Thymus (tissue), 11 donors: ENCODE results near the gene FAHD2A. TPM values are rescaled to one million over a fixed set of nuclear protein-coding genes. Genes with fewer than 3 reads are reported as not detected.

Source experiments
- DNase-seq, 9 donors: peaks; one replicate each; pipeline ENCODE4 v3.0.0-alpha.2; 2013; ENCODE audit warnings: low spot score in 9 of 9, low read depth in 6 of 9, missing footprints in 1 of 9
- H3K27ac ChIP-seq, 2 donors: one replicate each; pipeline ENCODE4 v1.5.1; 2013; ENCODE audit warnings: control low read depth in 1 of 2, low read depth in 1 of 2, low read length in 1 of 2, mild to moderate bottlenecking in 1 of 2, moderate library complexity in 1 of 2
- H3K27me3 ChIP-seq, 2 donors: one replicate each; pipeline ENCODE4 v1.5.1; 2013; ENCODE audit warnings: low read length in 1 of 2; ENCODE audit not compliant: control insufficient read depth in 2 of 2, insufficient read depth in 1 of 2
- H3K36me3 ChIP-seq, 2 donors: one replicate each; pipeline ENCODE4 v1.5.1; 2013; ENCODE audit warnings: low read length in 1 of 2, mild to moderate bottlenecking in 1 of 2, moderate library complexity in 1 of 2; ENCODE audit not compliant: control insufficient read depth in 2 of 2, insufficient read depth in 2 of 2
- H3K4me1 ChIP-seq, 2 donors: one replicate each; pipeline ENCODE4 v1.5.1; 2013; ENCODE audit warnings: low read length in 2 of 2; ENCODE audit not compliant: control insufficient read depth in 2 of 2, insufficient read depth in 2 of 2
- H3K4me3 ChIP-seq, 2 donors: one replicate each; pipeline ENCODE4 v1.5.1; 2013; ENCODE audit warnings: low read length in 2 of 2, control low read depth in 1 of 2, mild to moderate bottlenecking in 1 of 2
- H3K9me3 ChIP-seq, 2 donors: one replicate each; pipeline ENCODE4 v1.5.1; 2013; ENCODE audit warnings: low read length in 1 of 2, mild to moderate bottlenecking in 1 of 2; ENCODE audit not compliant: control insufficient read depth in 2 of 2, insufficient read depth in 1 of 2
- WGBS: extraction: QIAGEN DNeasy Blood & Tissue Kit; methylation state at CpG from one replicate; pipeline ENCODE4 v1.1.7; 2013; 5-methylcytosine and 5-hydroxymethylcytosine counted together
- polyA plus RNA-seq: library from polyadenylated mRNA; stranded (reverse); fragments of 200-250 nt; gene quantifications from one replicate; pipeline ENCODE4 v1.2.3, GENCODE V29; 2013
- total RNA-seq: library from RNA; stranded (reverse); fragments of 120-200 nt; gene quantifications from one replicate; pipeline ENCODE4 v1.2.4, GENCODE V29; 2013
- donor health status: healthy.

Gene FAHD2A
- total and polyA plus RNA-seq, 2 donors = 16.9 to 30.2 TPM

GRCh38 chr2:95380731-95381130 is 21.8 kb upstream of the FAHD2A start:
- no peak for DNase-seq
- H3K9me3 ChIP-seq = no peaks in the 10 kb centered on the region
- no peak overlapping the region for H3K27ac ChIP-seq
- H3K4me1 ChIP-seq = no peaks in the 10 kb centered on the region
- WGBS = 96% methylated on average over 5 of the region's 5 CpGs
- H3K27me3 ChIP-seq = peaks cover 0 to 2% of the 10 kb centered on the region in 2 donors
- no peaks in the 10 kb centered on the region for H3K36me3 ChIP-seq
- H3K4me3 ChIP-seq = no peak overlapping the region

GRCh38 chr2:95381212-95382191 is 21.0 kb upstream of the FAHD2A start:
- no peak overlapping the region for H3K27ac ChIP-seq
- 93% methylated on average over 22 of the region's 22 CpGs for WGBS
- no peak overlapping the region for H3K4me3 ChIP-seq
- H3K27me3 ChIP-seq = no peaks in the 10 kb centered on the region
- H3K4me1 ChIP-seq = no peaks in the 10 kb centered on the region
- H3K9me3 ChIP-seq = no peaks in the 10 kb centered on the region
- H3K36me3 ChIP-seq = no peaks in the 10 kb centered on the region
- no peak for DNase-seq

- DNase-seq = no peak
- WGBS = 96% methylated on average over 20 of the region's 20 CpGs
These were observed 20.3 kb upstream of the FAHD2A start for GRCh38 chr2:95382192-95382591.

GRCh38 chr2:95382686-95383634 is 19.5 kb upstream of the FAHD2A start:
- 90% methylated on average over 14 of the region's 14 CpGs for WGBS
- Histone ChIP-seq H3K4me1 (no peaks in the 10 kb centered on the region), H3K27me3 (no peaks in the 10 kb centered on the region), H3K4me3 (no peak overlapping the region), H3K27ac (no peak overlapping the region), H3K36me3 (no peaks in the 10 kb centered on the region), H3K9me3 (no peaks in the 10 kb centered on the region)
- no peak for DNase-seq

More at GRCh38 chr2:95382192-95382591, 20.3 kb upstream of the FAHD2A start:
- no peak overlapping the region for H3K27ac ChIP-seq
- H3K27me3 ChIP-seq = no peaks in the 10 kb centered on the region
- H3K4me1 ChIP-seq = no peaks in the 10 kb centered on the region
- H3K9me3 ChIP-seq = no peaks in the 10 kb centered on the region
- no peaks in the 10 kb centered on the region for H3K36me3 ChIP-seq
- H3K4me3 ChIP-seq = no peak overlapping the region

- no peak for DNase-seq
- Histone ChIP-seq H3K27ac (no peak overlapping the region), H3K4me1 (no peaks in the 10 kb centered on the region), H3K4me3 (no peak overlapping the region), H3K27me3 (no peaks in the 10 kb centered on the region), H3K36me3 (no peaks in the 10 kb centered on the region), H3K9me3 (no peaks in the 10 kb centered on the region)
- 95% methylated on average over 9 of the region's 9 CpGs for WGBS
These were observed 18.9 kb upstream of the FAHD2A start for GRCh38 chr2:95383635-95384027.

- Histone ChIP-seq H3K4me1 (no peaks in the 10 kb centered on the region), H3K36me3 (no peaks in the 10 kb centered on the region), H3K4me3 (no peak overlapping the region), H3K27ac (no peak overlapping the region), H3K27me3 (peaks cover 0 to 3% of the 10 kb centered on the region in 2 donors), H3K9me3 (no peaks in the 10 kb centered on the region)
- 84% methylated on average over 12 of the region's 12 CpGs for WGBS
- DNase-seq = no peak
These were observed 17.5 kb upstream of the FAHD2A start for GRCh38 chr2:95384854-95385569.

- WGBS = 95% methylated on average over 12 of the region's 12 CpGs
These were observed 16.9 kb upstream of the FAHD2A start for GRCh38 chr2:95385570-95385984.

GRCh38 chr2:95386031-95386430 is 16.5 kb upstream of the FAHD2A start:
- no peaks in the 10 kb centered on the region for H3K9me3 ChIP-seq
- no peaks in the 10 kb centered on the region for H3K36me3 ChIP-seq
- H3K4me1 ChIP-seq = no peaks in the 10 kb centered on the region
- WGBS = 96% methylated on average over 6 of the region's 6 CpGs
- H3K27ac ChIP-seq = no peak overlapping the region
- H3K27me3 ChIP-seq = peaks cover 0 to 3% of the 10 kb centered on the region in 2 donors
- no peak overlapping the region for H3K4me3 ChIP-seq
- DNase-seq = no peak

More at GRCh38 chr2:95385570-95385984, 16.9 kb upstream of the FAHD2A start:
- H3K27me3 ChIP-seq = peaks cover 0 to 3% of the 10 kb centered on the region in 2 donors
- no peaks in the 10 kb centered on the region for H3K9me3 ChIP-seq
- no peak for DNase-seq
- H3K27ac ChIP-seq = no peak overlapping the region
- no peaks in the 10 kb centered on the region for H3K36me3 ChIP-seq
- no peaks in the 10 kb centered on the region for H3K4me1 ChIP-seq
- H3K4me3 ChIP-seq = no peak overlapping the region
